SK-N-SH treated with all-trans-retinoic acid at 6 μM for 48 hours (cell line): ENCODE measurements around the gene ANK3.
A peak's percentile ranks its signal among the peaks of the same experiment; 100 is the strongest.

Source experiments
- ATAC-seq: fragments of 200-7000 bp; cut with Tn5 transposase; 3 replicates; pipeline ENCODE4 v1.9.1; 2020; ENCODE audit warnings: mild to moderate bottlenecking, moderate library complexity
- ARNTL ChIP-seq: fragments of 450-650 bp; formaldehyde crosslinking; IDR thresholded peaks from 2 replicates; pipeline ENCODE4 v1.5.0; 2020; ENCODE audit warnings: low read depth, mild to moderate bottlenecking, moderate library complexity, borderline replicate concordance
- ESRRG ChIP-seq: fragments of 250-450 bp; sonication (Bioruptor Pico); IDR thresholded peaks from 2 replicates; pipeline ENCODE4 v1.6.1; 2021; ENCODE audit warnings: mild to moderate bottlenecking
- GLIS3 ChIP-seq: fragments of 250-450 bp; sonication (Bioruptor Pico); IDR thresholded peaks from 2 replicates; pipeline ENCODE4 v1.5.0; 2020; ENCODE audit warnings: mild to moderate bottlenecking, moderate library complexity
- ISL1 ChIP-seq: fragments of 250-450 bp; sonication (Bioruptor Pico); IDR thresholded peaks from 2 replicates; pipeline ENCODE4 v2.1.2; 2022; ENCODE audit warnings: mild to moderate bottlenecking, moderate library complexity
- OSR1 ChIP-seq: fragments of 250-450 bp; sonication (Bioruptor Pico); IDR thresholded peaks from 2 replicates; pipeline ENCODE4 v1.8.0; 2022; ENCODE audit warnings: moderate library complexity, mild to moderate bottlenecking, inconsistent platforms
- PPARA ChIP-seq: fragments of 250-450 bp; sonication (Bioruptor Pico); IDR thresholded peaks from 2 replicates; pipeline ENCODE4 v1.5.0; 2020; ENCODE audit warnings: mild to moderate bottlenecking, borderline replicate concordance
- RARB ChIP-seq: fragments of 250-450 bp; sonication (Bioruptor Pico); IDR thresholded peaks from 2 replicates; pipeline ENCODE4 v1.8.0; 2021; ENCODE audit warnings: mild to moderate bottlenecking, moderate library complexity
- SNAI2 ChIP-seq: fragments of 250-450 bp; sonication (Bioruptor Pico); IDR thresholded peaks from 2 replicates; pipeline ENCODE4 v1.5.0; 2020; ENCODE audit warnings: mild to moderate bottlenecking, moderate library complexity
- TCF4 ChIP-seq: fragments of 250-450 bp; sonication (Bioruptor Pico); IDR thresholded peaks from 2 replicates; pipeline ENCODE4 v1.8.0; 2021; ENCODE audit warnings: mild to moderate bottlenecking, moderate library complexity, borderline replicate concordance
- TOX ChIP-seq: fragments of 250-450 bp; sonication (Bioruptor Pico); IDR thresholded peaks from 2 replicates; pipeline ENCODE4 v1.8.0; 2021; ENCODE audit warnings: mild to moderate bottlenecking, moderate library complexity, borderline replicate concordance
- ZC3H10 ChIP-seq: fragments of 250-450 bp; sonication (Bioruptor Pico); IDR thresholded peaks from 2 replicates; pipeline ENCODE4 v1.5.1; 2021; ENCODE audit warnings: mild to moderate bottlenecking, moderate library complexity
- ZFP3 ChIP-seq: fragments of 250-450 bp; sonication (Bioruptor Pico); IDR thresholded peaks from 2 replicates; pipeline ENCODE4 v1.5.0; 2020; ENCODE audit warnings: mild to moderate bottlenecking, moderate library complexity
- ZFP30 ChIP-seq: fragments of 450-650 bp; formaldehyde crosslinking; IDR thresholded peaks from 2 replicates; pipeline ENCODE4 v1.5.0; 2022; ENCODE audit warnings: mild to moderate bottlenecking, moderate library complexity
- ZNF565 ChIP-seq: fragments of 450-650 bp; formaldehyde crosslinking; conservative IDR thresholded peaks from 2 replicates; pipeline ENCODE4 v1.5.0; 2020; ENCODE audit warnings: low read depth, mild to moderate bottlenecking, moderate library complexity
- ZNF70 ChIP-seq: fragments of 450-650 bp; formaldehyde crosslinking; IDR thresholded peaks from 2 replicates; pipeline ENCODE4 v1.5.0; 2020; ENCODE audit warnings: mild to moderate bottlenecking, moderate library complexity
- ZNF8 ChIP-seq: fragments of 450-650 bp; formaldehyde crosslinking; IDR thresholded peaks from 2 replicates; pipeline ENCODE4 v1.5.0; 2020; ENCODE audit warnings: mild to moderate bottlenecking, moderate library complexity
- TF ChIP-seq, protein P1 (sequence below): fragments of 250-450 bp; sonication (Bioruptor Pico); IDR thresholded peaks from 2 replicates; pipeline ENCODE4 v1.8.0; 2020; ENCODE audit warnings: mild to moderate bottlenecking, moderate library complexity, borderline replicate concordance
- TF ChIP-seq, protein P2 (sequence below): fragments of 250-450 bp; sonication (Bioruptor Pico); IDR thresholded peaks from 2 replicates; pipeline ENCODE4 v1.5.1; 2021; ENCODE audit warnings: mild to moderate bottlenecking, moderate library complexity
- TF ChIP-seq, protein P3 (sequence below): fragments of 250-450 bp; sonication (Bioruptor Pico); IDR thresholded peaks from 2 replicates; pipeline ENCODE4 v1.5.1; 2020; ENCODE audit warnings: low read depth, mild to moderate bottlenecking, moderate library complexity
- TF ChIP-seq, protein P4 (sequence below): fragments of 250-450 bp; sonication (Bioruptor Pico); IDR thresholded peaks from 2 replicates; pipeline ENCODE4 v1.8.0; 2021; ENCODE audit warnings: low read depth, mild to moderate bottlenecking, moderate library complexity, borderline replicate concordance
- TF ChIP-seq, protein P5 (sequence below): fragments of 250-450 bp; sonication (Bioruptor Pico); IDR thresholded peaks from 2 replicates; pipeline ENCODE4 v1.5.0; 2020; ENCODE audit warnings: mild to moderate bottlenecking, moderate library complexity

The ANK3 gene

DNA sequence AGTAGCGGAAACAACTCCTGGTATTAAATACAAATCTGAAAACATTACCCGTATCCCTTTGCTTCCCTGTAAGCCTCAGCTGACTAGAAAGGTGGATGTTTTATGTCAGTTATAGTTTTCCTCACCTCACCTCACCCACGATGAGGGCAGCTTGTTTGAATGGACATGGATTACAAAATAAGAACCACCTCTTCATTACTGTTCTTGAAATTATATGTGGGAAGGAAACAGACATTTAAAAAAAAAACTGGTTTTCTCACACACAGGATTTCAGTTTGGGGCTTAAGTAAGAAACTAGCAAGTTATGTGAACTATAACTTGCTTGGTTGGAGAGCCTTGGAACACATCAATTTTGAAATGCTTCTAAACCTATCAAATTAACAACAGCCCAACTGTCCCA lies 250.4 kb downstream of the ANK3 start:
- TF ChIP-seq OSR1 (CRISPR knock-in tag) (no peak), ARNTL (no peak), ZC3H10 (CRISPR knock-in tag) (no peak), TCF4 (no peak), GLIS3 (CRISPR knock-in tag) (no peak), TOX (no peak)
- TF ChIP-seq, protein P1, sequence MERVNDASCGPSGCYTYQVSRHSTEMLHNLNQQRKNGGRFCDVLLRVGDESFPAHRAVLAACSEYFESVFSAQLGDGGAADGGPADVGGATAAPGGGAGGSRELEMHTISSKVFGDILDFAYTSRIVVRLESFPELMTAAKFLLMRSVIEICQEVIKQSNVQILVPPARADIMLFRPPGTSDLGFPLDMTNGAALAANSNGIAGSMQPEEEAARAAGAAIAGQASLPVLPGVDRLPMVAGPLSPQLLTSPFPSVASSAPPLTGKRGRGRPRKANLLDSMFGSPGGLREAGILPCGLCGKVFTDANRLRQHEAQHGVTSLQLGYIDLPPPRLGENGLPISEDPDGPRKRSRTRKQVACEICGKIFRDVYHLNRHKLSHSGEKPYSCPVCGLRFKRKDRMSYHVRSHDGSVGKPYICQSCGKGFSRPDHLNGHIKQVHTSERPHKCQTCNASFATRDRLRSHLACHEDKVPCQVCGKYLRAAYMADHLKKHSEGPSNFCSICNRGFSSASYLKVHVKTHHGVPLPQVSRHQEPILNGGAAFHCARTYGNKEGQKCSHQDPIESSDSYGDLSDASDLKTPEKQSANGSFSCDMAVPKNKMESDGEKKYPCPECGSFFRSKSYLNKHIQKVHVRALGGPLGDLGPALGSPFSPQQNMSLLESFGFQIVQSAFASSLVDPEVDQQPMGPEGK (CRISPR knock-in tag), result no peak
- TF ChIP-seq, protein P2, sequence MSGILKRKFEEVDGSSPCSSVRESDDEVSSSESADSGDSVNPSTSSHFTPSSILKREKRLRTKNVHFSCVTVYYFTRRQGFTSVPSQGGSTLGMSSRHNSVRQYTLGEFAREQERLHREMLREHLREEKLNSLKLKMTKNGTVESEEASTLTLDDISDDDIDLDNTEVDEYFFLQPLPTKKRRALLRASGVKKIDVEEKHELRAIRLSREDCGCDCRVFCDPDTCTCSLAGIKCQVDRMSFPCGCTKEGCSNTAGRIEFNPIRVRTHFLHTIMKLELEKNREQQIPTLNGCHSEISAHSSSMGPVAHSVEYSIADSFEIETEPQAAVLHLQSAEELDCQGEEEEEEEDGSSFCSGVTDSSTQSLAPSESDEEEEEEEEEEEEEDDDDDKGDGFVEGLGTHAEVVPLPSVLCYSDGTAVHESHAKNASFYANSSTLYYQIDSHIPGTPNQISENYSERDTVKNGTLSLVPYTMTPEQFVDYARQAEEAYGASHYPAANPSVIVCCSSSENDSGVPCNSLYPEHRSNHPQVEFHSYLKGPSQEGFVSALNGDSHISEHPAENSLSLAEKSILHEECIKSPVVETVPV (CRISPR knock-in tag), result no peak
- ATAC-seq, result peak; percentile 24; the same call in 1 of the 3 replicates

DNA sequence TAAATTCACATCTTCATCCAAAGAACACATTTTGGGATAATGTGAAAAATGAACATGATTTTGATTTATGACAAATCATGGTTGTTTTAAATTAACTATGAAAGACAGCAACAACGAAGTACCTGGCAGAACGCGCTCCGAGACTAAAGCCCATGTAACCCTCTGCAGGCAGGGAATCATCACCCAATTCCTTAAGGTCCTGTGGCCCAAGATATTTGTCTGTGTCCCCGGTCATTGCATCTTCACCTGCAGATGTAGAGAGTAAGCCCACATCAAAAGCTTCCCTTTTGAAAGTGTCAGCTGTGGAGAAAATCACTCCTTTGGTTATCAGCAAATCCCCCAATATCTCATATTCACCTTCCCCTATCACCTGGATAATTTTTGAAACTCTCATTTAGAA lies 250.8 kb downstream of the ANK3 start:
- TF ChIP-seq RARB (no peak), ISL1 (CRISPR knock-in tag) (no peak), OSR1 (CRISPR knock-in tag) (no peak), ARNTL (no peak), ZNF70 (CRISPR knock-in tag) (no peak), ESRRG (CRISPR knock-in tag) (no peak), ZC3H10 (CRISPR knock-in tag) (no peak), ZFP30 (CRISPR knock-in tag) (no peak), ZNF565 (CRISPR knock-in tag) (no peak), ZFP3 (CRISPR knock-in tag) (no peak), PPARA (CRISPR knock-in tag) (no peak), SNAI2 (CRISPR knock-in tag) (no peak), TOX (no peak), ZNF8 (CRISPR knock-in tag) (no peak), TCF4 (no peak)
- TF ChIP-seq, protein P3, sequence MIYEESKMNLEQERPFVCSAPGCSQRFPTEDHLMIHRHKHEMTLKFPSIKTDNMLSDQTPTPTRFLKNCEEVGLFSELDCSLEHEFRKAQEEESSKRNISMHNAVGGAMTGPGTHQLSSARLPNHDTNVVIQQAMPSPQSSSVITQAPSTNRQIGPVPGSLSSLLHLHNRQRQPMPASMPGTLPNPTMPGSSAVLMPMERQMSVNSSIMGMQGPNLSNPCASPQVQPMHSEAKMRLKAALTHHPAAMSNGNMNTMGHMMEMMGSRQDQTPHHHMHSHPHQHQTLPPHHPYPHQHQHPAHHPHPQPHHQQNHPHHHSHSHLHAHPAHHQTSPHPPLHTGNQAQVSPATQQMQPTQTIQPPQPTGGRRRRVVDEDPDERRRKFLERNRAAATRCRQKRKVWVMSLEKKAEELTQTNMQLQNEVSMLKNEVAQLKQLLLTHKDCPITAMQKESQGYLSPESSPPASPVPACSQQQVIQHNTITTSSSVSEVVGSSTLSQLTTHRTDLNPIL (CRISPR knock-in tag), result no peak
- TF ChIP-seq, protein P1 (CRISPR knock-in tag), result no peak
- TF ChIP-seq, protein P4, sequence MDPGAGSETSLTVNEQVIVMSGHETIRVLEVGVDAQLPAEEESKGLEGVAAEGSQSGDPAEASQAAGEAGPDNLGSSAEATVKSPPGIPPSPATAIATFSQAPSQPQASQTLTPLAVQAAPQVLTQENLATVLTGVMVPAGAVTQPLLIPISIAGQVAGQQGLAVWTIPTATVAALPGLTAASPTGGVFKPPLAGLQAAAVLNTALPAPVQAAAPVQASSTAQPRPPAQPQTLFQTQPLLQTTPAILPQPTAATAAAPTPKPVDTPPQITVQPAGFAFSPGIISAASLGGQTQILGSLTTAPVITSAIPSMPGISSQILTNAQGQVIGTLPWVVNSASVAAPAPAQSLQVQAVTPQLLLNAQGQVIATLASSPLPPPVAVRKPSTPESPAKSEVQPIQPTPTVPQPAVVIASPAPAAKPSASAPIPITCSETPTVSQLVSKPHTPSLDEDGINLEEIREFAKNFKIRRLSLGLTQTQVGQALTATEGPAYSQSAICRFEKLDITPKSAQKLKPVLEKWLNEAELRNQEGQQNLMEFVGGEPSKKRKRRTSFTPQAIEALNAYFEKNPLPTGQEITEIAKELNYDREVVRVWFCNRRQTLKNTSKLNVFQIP (CRISPR knock-in tag), result no peak
- TF ChIP-seq, protein P2 (CRISPR knock-in tag), result no peak
- TF ChIP-seq, protein P5, sequence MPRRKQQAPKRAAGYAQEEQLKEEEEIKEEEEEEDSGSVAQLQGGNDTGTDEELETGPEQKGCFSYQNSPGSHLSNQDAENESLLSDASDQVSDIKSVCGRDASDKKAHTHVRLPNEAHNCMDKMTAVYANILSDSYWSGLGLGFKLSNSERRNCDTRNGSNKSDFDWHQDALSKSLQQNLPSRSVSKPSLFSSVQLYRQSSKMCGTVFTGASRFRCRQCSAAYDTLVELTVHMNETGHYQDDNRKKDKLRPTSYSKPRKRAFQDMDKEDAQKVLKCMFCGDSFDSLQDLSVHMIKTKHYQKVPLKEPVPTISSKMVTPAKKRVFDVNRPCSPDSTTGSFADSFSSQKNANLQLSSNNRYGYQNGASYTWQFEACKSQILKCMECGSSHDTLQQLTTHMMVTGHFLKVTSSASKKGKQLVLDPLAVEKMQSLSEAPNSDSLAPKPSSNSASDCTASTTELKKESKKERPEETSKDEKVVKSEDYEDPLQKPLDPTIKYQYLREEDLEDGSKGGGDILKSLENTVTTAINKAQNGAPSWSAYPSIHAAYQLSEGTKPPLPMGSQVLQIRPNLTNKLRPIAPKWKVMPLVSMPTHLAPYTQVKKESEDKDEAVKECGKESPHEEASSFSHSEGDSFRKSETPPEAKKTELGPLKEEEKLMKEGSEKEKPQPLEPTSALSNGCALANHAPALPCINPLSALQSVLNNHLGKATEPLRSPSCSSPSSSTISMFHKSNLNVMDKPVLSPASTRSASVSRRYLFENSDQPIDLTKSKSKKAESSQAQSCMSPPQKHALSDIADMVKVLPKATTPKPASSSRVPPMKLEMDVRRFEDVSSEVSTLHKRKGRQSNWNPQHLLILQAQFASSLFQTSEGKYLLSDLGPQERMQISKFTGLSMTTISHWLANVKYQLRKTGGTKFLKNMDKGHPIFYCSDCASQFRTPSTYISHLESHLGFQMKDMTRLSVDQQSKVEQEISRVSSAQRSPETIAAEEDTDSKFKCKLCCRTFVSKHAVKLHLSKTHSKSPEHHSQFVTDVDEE (CRISPR knock-in tag), result no peak
- no peak for ATAC-seq
